ENCODE data around the gene CELA1.

The CELA1 gene

DNA sequence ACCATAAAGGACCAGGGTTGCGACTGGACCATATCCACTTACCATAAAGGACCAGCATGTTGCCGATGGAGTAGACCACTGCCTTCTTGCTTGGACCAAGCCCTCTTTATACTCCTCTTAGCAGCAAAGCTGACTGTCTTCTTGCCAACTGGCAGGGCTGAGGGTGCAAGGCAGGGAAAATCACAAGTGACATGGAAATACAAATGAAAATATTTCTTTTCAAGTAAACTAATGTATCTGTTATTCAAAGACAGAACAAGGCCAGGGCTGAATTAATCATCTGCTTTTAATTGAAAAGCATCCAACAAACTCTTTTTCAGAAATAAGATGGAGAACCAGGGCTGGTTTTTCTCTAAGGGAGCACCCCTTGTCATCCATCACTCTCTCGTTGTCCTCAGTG, at the start of gene CELA1:
TSS of gene CELA1 (minus strand) at position 99 of the 400 bp plus-strand sequence. CDS start at position 58, 41 bp downstream.
- DNase-seq = no peak

DNA sequence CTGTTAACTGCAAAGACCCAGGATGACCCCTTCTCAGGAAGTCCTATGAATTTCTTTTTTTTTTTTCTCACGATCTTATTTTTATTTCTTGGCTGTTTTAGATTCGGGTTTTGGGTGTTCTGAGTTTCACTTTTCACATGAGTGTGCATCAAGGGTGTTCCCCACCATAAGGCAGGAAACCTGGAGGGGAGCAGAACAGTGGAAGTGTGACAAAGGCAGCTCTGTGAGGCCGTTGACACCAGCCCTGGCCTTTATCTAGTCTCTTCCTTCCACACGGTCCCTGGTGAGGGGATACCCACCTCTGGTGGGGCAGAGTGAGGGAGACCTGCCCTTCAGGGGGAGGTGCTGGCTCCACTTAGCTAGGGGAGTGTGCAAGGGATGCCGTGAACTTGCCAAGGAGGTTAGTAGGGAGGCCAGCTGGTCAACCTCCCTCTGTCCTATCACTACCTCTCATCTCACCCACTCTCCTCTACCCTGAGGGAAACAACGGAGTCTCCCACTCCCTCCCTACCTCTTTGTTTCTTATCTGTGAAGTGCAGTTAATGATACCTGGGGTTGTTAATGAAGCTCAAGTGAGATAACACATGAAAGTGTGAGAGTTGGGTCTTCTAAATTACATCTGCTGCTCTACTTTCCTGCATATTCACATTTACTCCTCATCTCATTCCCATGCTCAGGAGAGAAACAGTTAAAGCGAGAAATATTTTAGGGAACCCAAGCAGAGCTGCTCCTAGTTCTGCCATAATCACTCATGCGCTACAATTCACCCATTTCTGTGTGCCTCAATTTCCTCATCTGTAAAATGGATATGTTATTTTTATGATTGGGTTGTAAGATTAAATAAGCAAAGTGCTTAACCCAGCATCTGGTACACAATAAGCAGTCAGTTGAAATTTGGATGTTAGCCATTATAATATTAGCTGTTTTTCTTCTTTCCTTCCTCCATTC, 49.1 kb upstream of the CELA1 start:
- DNase-seq = no peak

DNA sequence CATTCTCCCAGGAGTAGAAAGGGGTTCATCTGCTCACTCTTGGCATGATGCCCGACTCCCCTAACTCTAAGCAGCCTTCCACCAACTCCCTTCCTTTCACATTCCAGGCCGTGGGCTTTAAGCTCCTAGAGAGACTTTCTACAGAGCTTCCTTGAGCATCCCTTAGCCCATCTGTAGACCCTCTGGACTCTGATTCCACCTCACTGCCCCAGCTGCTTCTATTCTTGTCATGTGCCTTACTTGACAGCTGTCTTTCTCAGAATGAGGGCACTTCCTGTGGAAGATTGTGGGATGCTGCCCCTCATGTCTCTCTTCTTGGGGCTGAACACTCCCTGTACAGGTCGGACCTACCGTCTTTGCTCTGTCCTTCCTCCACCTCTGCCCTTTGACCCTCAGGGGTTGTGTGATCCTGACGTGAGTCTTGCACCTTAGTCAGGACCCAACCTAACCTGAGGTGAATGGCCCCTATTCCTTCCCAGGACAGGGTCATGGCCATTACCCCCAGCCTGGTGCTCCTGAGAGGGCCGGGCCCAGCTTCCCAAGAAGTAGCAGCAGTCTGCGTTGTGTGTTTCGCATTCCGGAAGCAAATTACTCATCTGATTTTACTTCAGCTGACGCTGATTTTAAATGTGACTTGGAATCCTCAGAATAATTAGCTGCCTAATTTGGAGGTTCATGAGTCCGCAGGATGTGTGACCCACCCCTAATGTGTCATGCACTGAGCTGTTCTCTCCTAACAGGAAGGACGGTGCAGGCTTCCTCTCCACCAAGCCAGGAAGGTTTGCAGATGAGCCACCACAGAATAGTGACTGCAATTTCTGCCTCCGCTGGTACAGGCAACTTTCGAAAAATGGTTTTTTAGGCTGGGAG, 47.4 kb upstream of the CELA1 start:
- peak; percentile 99 for DNase-seq

DNA sequence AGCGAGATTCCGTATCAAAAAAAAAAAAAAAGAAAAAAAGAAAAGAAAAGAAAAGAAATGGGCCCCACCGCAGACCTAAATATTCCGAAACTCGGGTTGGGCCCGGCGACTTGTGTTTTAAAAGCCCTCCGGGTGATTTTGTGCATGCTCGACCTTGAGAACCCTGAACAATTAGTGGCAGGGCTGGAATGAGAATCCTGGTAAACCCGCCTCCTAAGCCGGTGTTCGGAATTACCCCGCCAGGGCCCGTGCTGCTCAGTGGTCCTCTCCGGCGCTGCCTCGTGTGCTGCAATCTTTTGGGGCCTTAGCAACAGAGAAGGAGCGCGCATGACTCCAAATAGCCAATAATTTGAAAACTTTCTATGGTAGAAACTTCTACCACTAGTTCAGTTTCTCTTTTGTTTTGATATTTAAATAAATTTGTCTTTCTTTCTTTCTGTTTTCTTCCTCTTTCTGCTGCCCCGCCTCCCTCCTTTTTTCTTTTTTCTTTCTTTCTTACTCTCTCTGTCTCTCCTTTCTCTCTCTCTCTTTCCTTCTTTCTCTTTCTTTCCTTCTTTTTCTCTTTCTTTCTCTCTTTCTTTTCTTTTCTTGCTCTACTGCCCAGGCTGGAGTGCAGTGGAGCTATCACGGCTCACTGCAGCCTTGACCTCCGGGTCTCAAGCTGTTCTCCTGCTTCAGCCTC, 46.2 kb upstream of the CELA1 start:
- no peak for DNase-seq

DNA sequence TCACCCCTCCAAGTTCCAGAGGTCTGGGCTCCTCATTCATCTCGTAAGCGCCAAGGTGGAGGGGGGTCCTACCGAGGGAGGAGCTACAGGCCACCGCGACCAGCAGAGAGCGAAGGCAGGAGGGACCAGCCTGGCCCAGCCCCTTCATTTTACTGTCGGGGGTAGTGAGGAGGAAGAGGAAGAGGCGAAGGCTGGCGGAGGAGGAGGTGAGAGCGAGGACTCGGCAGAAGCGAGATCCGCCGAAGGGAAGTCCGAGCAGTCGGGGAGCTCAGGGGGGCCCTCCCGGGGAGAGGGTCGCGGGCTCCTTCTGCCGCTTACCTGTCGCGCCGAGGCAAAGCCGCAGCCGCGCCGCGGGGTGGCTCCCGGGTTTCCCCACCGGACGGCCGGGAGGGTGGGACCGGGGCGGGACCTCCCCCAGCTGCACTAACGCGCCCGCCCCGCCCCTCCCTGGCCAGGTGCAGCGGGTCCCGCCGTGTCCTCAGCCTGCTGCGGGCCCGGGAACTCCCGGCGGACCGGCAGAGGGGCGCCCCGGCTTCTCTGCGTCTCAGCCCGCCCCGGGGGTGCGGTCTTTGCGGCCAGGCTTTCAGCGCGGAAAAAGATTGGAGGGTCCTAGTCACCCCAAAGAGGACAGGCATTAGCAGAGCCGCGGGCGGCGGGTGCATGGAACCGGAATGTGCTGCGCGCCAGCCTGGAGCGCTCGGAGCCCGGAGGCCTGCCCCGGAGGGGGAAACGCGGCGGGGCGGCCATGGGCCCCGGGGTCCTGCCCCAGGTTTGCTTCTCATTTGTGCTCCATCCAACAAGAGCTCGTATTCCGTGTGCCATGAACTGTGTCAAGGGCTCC, 45.0 kb upstream of the CELA1 start, which contains the start of gene GALNT6:
TSS of gene GALNT6 (minus strand) at position 124 of the 841 bp plus-strand sequence. CDS start 11,625 bp downstream, outside the sequence.
- DNase-seq = no peak

DNA sequence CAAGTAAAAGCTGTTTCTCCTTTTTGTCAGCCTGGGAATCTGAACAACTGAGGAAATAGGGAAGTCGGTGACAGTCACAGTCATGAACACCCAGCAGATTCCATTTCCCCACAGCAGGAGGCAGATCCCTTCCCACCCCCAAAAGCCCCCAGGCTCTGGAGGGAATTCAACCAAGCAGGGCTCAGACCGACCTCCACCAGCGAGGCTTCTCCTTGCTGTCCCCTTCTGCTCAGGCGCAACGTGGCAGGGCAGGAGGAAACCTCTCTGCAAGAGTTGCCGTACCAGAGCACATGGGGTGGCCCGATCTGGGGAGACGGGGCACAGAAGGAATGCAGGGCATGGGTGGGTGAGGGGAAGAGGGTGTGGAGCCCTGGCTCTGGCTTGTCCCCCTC, 44.4 kb upstream of the CELA1 start:
- no peak for DNase-seq

DNA sequence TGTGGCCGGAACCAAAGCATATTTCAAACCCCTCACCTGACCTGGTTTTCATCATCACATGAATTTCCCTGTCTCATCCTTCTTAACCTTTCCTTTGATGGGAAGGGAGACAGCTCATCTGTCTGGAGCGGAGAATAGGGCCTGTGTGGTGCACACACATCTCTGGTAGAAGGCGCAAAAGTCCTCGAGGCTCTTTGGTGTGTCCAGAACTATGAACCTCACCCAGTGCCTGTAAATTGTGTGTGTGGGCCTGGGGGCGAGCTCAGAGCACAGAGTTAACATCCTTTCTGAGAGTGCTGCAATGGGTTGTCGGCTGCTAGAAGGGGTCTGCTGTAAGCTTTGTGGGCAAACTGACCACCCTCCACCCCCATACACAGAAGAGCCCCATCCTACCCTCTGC, 44.0 kb upstream of the CELA1 start:
- no peak for DNase-seq

DNA sequence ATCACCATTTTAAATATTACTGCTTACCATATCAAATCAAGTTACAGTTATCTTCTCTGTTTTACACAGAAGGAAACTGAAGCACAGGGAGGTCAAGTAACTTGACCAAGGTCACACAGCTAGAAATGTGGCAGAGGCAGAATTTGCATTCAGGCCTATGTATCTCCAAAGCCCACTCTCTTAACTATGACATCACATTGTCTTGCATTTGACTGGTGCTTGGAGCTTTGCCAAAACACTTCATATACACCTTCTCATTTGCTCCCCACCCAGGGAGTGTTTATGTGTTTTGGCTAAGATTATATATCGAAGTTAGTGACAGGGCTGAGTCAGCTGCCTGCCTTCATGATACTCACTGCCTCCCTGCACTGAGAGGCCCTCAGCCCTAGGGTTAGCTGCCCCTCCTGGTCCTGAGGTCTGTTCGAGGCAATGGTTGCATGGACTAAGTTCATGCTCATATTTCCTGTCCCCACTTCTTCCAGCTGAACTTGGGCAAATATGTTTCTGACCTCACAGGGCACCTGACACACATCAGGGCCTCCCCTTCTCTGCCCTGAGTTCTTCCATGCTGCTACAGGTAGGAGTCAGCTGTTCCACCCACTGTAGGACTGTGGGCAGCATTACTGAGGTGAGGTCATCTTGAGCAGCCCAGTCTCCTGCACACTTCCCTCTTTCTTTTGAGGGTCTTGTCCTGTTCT, 43.0 kb upstream of the CELA1 start:
- peak; percentile 48 for DNase-seq

DNA sequence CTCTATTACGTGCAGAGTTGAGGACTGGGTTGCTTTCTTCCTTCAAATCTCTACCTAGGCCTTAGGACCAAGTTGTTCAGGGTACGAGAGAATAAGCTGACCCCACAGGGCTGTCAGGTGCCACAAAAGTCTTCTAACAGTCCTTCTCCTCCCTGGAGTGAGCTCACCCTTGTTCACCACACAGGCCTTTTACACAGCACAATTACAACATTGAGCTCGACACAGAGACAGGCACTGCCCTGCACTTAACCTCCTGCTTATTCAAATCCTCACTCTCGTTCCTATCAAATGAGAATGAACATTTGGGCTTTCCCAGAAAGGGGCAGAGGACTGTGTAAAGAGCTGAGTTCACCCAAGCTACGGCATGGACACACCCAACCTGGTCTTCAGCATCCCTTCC, 42.4 kb upstream of the CELA1 start:
- DNase-seq = no peak

DNA sequence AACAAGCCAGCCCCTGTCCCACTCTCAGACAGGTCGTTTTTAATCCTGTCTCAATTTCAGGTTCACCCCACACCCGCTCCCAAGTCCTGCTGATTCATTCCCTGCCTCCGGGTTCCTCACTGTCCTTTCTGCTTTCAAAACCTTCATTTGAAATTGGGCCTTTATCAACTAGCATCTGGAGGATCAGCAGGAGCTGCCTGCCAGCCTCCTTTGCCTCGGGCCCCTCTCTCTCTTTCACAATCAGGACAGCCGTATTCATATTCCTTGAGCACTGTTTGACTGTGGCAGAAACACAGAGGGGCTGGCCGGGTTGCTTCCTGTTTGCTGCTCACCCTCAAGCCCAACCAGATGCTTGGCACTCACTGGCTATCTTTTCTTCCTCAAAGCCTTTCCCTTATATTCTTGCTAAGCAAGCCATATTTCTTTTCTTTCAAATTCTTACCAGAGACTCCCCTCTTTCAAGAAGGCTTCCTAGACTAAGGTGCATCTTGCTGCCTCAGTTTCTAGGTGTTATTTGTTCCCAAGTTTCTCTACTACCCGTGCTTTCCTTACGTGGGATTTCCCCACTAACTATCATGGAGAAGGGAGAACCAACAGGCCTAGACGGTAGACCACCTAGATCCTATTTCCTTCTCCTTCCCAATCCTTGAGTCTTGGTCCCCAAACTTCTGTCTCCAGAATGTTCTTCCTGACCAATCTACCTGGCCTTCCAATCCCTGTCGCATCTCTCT, 41.8 kb upstream of the CELA1 start:
- DNase-seq = peak; percentile 34

DNA sequence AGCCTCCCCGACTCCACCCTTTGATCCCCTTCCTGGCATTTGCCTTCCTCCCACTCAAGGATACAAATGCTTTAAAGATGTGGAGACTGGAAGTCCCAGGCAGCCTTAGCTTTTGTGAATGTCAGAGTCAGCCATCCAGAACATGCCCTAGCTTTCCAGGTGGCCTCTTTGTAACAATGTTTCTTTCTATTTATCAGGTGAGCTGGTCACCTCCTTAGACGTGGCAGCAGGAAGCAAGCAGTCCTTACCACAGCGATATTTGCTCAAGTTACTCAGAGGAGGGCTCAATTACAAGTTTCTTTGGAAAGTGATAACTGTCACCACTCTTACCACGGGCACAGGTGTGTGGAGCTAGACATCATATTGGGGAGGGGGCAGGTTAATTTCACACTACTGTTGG, 39.9 kb upstream of the CELA1 start:
- DNase-seq = no peak

DNA sequence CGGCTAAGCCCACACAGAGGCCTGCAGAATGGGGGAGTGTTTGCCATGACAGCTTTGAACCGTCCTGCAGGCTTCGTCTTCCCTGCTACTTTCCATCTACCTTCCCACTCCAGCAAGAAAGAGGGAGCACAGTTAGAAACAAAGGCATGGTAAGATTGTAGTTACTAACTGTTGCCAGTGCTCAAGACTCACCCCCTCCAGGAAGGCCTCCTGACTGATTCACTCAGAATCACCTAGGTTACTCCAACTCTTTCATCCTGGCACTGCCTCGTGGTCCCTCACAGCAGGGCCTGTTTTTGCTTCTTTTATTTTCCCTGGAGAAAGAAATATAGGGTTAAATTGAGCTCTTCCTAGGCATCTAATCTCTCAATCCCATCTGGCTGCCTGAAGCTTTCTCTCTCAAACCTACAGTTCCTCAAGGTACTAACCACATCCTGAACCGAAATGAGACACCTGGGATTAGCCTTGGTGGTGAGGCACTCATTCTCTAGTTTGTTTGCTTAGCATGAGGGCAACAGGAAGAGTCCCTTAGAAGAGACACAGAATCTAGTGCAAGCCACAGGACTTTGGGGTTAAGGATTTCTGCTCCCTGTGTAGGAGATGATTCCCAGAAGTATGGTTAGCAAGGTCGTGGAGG, 36.9 kb upstream of the CELA1 start:
- no peak for DNase-seq

DNA sequence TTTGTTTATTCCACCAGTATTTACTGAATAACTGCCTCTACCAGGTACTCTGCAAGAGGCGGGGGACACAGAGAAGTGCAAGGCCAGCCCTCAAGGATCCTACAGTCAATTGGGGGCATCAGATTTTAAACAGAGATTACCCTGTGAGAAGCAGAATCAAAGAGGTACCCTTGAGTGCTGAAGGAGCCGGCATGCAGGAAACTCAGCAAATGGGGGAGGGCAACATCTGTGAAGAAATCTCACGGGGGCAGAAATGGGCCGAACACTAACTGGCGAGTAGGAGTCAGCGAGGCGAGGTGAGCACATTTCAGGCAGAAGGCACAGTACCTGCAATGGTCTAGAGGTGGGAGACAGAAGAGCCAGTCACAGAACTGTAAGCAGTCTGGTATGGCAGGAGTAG, 35.7 kb upstream of the CELA1 start:
- no peak for DNase-seq

DNA sequence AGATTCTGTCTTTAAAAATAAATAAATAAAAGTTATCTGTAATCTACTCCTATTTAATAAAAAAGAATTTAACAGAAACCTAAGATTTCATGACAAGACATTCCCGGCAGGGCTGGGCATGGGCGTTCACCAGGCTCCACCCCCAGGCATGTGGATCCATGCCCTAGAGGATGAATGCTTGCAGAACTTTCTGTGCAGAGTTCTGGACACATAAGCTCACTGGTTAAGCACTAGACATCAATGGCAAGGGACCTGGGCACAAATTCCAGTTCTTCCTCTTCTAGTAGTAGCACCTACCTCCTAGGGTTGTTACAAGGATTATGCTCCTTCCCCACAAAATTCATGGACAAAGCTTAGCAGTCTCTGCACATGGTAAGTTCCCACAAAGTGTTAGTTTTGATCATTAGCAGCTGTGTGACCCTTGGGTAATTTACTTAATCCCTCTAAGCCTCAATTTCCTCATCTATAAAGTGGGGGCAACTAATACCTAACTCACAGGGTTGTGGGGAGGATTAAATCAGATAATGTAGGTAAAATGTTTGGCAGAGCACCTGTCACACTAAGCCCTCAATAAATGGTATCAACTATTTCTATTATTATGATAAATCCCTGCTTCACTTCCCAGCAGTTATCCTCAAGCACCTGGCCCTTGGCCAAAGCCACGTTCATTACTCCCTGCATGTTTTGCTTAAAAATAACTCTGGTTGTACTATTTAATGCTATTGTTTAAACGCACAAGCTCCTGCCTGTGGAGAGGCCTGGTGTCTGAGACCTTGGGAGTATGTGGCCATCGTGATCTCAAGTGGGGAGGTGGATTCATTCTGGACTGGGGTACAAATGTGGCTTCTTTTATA, 35.0 kb upstream of the CELA1 start:
- no peak for DNase-seq

DNA sequence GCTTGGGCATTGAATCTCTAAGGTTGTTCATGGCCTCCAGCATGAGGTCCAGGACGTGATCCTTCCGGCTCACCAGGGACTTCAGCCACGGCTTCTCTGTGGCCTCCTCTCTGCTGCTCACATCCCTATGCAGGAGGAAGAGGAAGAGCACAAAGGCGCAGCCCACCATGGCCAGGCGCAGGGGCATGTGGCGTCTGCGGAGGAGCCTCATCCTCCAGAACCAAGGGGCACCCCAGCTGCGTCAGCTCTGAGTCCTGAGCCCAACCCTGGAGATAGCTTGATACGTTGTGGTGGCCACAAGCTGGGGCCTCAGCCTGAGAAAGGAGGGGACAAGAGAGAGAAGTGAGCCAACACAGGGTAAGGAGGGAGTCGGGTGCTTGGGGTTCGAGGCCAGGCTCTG, 33.1 kb upstream of the CELA1 start:
- no peak for DNase-seq

DNA sequence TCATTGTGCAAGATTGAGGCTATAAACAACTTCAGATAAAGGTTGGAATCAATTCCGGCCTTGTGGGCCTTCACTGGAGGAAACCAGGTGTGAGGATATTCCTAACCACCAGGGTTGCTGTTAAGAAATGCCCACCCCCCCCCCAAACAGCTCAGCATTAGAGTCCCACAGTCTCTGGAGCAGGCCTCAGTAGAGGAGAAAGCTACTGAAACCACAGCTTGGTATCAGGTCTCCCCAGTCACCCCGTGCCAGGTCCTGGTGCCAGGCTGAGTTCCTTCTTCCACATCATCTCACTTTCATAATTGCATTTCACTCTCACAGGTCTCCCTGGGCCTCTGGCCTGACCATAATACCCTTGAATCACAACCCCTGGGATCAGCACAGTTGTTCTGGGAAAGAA, 32.3 kb upstream of the CELA1 start:
- no peak for DNase-seq

DNA sequence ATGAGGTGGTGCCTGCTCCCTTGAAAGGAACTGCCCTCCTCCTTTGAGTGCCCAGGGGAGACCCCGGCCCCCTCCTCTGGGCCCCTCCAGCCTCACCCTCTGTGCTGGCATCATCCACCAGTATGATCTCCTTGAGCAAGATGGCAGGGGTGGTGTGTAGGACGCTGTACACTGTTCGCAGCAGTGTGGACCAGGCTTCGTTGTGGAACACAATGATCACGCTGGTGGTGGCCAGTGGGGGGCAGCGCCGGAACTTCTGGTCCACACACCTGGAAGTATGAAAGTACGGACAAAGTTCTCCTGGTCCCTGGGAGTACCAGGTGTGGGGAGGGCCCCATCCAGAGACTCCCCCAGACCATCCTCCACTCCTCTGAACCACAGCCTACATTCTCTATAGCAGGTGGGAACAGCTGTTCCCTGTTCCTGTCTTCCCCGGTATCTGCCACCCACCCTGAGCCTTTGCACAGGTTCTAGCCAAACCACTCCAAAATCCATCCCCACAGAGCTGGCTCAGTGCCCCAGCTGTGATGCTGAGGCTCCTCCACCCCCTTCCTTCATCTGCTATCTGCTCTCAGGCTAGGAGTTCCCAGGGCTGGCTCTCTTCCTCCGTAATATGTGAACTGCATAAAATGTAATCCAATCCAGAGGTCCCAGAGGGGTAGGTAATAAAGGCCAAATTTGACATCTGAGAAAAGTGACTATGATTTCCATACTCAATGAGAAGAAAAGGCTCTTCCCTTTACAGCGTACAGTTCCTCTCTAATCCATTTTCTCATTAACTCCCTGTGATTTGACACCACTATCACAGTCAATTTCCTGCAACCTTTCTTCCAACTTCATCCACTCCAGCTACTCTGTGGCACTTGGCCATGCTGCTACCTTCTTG, 30.9 kb upstream of the CELA1 start:
- no peak for DNase-seq

DNA sequence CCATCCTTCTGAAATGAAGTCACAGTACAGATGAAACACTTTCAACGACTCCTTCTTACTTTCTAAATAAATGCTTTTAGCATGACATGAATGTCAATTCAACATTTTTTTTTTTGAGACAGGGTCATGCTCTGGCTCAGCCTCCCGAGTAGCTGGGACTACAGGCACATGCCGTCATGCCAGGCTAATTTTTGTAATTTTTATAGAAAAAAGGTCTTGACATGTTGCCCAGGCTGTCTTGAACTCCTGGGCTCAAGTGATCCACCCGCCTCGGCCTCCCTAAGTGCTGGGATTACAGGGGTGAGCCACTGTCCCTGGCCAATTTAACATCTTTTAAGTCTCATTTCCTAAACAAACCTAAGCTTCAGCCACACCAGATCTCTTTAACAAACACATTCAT, 28.4 kb upstream of the CELA1 start:
- no peak for DNase-seq
